HepG2 (cell line): ENCODE measurements around the gene DHX58. TPM values are rescaled to one million over a fixed set of nuclear protein-coding genes. Genes with fewer than 3 reads are reported as not detected.
A peak's percentile ranks its signal among the peaks of the same experiment; 100 is the strongest.

Experiments used
- ATM ChIP-seq: fragments of 450-650 bp; IDR thresholded peaks from 2 replicates; pipeline ENCODE4 v1.7.1; 2017; ENCODE audit warnings: mild to moderate bottlenecking, borderline replicate concordance
- CEBPB ChIP-seq: IDR thresholded peaks from 2 replicates; pipeline ENCODE4 v1.6.1; 2011; ENCODE audit warnings: low read depth, low read length, improper control_type of control experiment, borderline replicate concordance
- CENPX ChIP-seq: sonication (generic); formaldehyde crosslinking; IDR thresholded peaks from 2 replicates; pipeline ENCODE4 v1.9.0; 2021; ENCODE audit warnings: mild to moderate bottlenecking, missing genetic modification reagents, moderate library complexity
- ESRRA ChIP-seq: sonication (generic); formaldehyde crosslinking; IDR thresholded peaks from 2 replicates; pipeline ENCODE4 v1.5.1; 2020; ENCODE audit warnings: mild to moderate bottlenecking, low read depth, missing genetic modification reagents
- HCFC1 ChIP-seq: fragments of 150-350 bp; IDR thresholded peaks from 2 replicates; pipeline ENCODE4 v1.6.1; 2014; ENCODE audit warnings: low read depth, low read length
- KDM5B ChIP-seq: sonication (generic); formaldehyde crosslinking; IDR thresholded peaks from 2 replicates; pipeline ENCODE4 v1.4.0; 2020; ENCODE audit warnings: missing genetic modification reagents, mild to moderate bottlenecking, borderline replicate concordance
- RBM39 ChIP-seq: fragments of 200-400 bp; formaldehyde crosslinking; IDR thresholded peaks from one replicate; pipeline ENCODE4 v1.6.1; 2018; ENCODE audit warnings: antibody characterized with exemption, mild to moderate bottlenecking, low read depth, low read length; ENCODE audit not compliant: poor library complexity, severe bottlenecking
- RELA ChIP-seq: sonication (generic); formaldehyde crosslinking; IDR thresholded peaks from 2 replicates; pipeline ENCODE4 v1.4.0; 2020; ENCODE audit warnings: missing genetic modification reagents
- SAFB2 ChIP-seq: sonication (generic); formaldehyde crosslinking; IDR thresholded peaks from 2 replicates; pipeline ENCODE4 v1.5.1; 2020; ENCODE audit warnings: missing genetic modification reagents, low read depth, mild to moderate bottlenecking, borderline replicate concordance
- ZIK1 ChIP-seq: sonication (generic); formaldehyde crosslinking; IDR thresholded peaks from 2 replicates; pipeline ENCODE4 v1.5.0; 2020; ENCODE audit warnings: mild to moderate bottlenecking, low read depth, missing genetic modification reagents, borderline replicate concordance
- ZNF136 ChIP-seq: sonication (generic); formaldehyde crosslinking; IDR thresholded peaks from 2 replicates; pipeline ENCODE4 v1.8.1; 2022; ENCODE audit warnings: low read depth, mild to moderate bottlenecking, moderate library complexity, missing genetic modification reagents
- ZNF20 ChIP-seq: sonication (generic); formaldehyde crosslinking; IDR thresholded peaks from 2 replicates; pipeline ENCODE4 v1.4.0; 2020; ENCODE audit warnings: mild to moderate bottlenecking, moderate library complexity, missing genetic modification reagents
- ZNF24 ChIP-seq: fragments of 450-650 bp; IDR thresholded peaks from 2 replicates; pipeline ENCODE4 v1.6.1; 2017; ENCODE audit warnings: antibody characterized with exemption, mild to moderate bottlenecking
- ZNF343 ChIP-seq: sonication (generic); formaldehyde crosslinking; IDR thresholded peaks from 2 replicates; pipeline ENCODE4 v1.4.0; 2020; ENCODE audit warnings: mild to moderate bottlenecking, missing genetic modification reagents
- ZNF570 ChIP-seq: sonication (generic); formaldehyde crosslinking; IDR thresholded peaks from 2 replicates; pipeline ENCODE4 v1.4.0; 2020; ENCODE audit warnings: mild to moderate bottlenecking, missing genetic modification reagents, borderline replicate concordance
- ZNF773 ChIP-seq: sonication (generic); formaldehyde crosslinking; IDR thresholded peaks from 2 replicates; pipeline ENCODE4 v1.4.0; 2020; ENCODE audit warnings: missing genetic modification reagents, borderline replicate concordance
- ZNF780A ChIP-seq: sonication (generic); formaldehyde crosslinking; IDR thresholded peaks from 2 replicates; pipeline ENCODE4 v1.8.0; 2022; ENCODE audit warnings: mild to moderate bottlenecking, missing genetic modification reagents, moderate library complexity
- ZUFSP ChIP-seq: sonication (generic); formaldehyde crosslinking; IDR thresholded peaks from 2 replicates; pipeline ENCODE4 v1.9.0; 2021; ENCODE audit warnings: missing genetic modification reagents, mild to moderate bottlenecking, borderline replicate concordance
- polyA plus RNA-seq, 8 experiments: library from polyadenylated mRNA; depleted of rRNA in 3 of 8; stranded (reverse) in 7 of 8; unstranded in 1 of 8; fragments of >200 nt; fragmentation: Illumina TruSeq in 4 of 8; extraction: Trizol in 4 of 8; gene quantifications; 2 replicates each; pipeline versions ENCODE4 v1.2.1 to v1.2.3, GENCODE V29; 2011 to 2016; ENCODE audit warnings: low read depth in 4 of 8, missing spikeins in 1 of 8, mixed read lengths in 1 of 8; ENCODE audit not compliant: insufficient read depth in 1 of 8
- total RNA-seq, 5 experiments: library from RNA; depleted of rRNA; stranded (reverse); fragments of >200 nt; fragmentation: Illumina TruSeq; extraction: Trizol; gene quantifications; 2 replicates each; pipeline ENCODE4 v1.2.3, GENCODE V29; 2016; ENCODE audit warnings: low read depth in 1 of 5
- TF ChIP-seq, protein P1 (sequence below): sonication (generic); formaldehyde crosslinking; IDR thresholded peaks from 2 replicates; pipeline ENCODE4 v1.8.1; 2022; ENCODE audit warnings: mild to moderate bottlenecking, missing genetic modification reagents
- TF ChIP-seq, protein P2 (sequence below): sonication (generic); formaldehyde crosslinking; IDR thresholded peaks from 2 replicates; pipeline ENCODE4 v1.5.0; 2020; ENCODE audit warnings: missing genetic modification reagents
- TF ChIP-seq, protein P3 (sequence below): sonication (generic); formaldehyde crosslinking; IDR thresholded peaks from 2 replicates; pipeline ENCODE4 v1.5.1; 2020; ENCODE audit warnings: mild to moderate bottlenecking, missing genetic modification reagents, moderate library complexity

Gene DHX58
- total and polyA plus RNA-seq, 2 of the 13 experiments (the other 11 are each of a cell fraction or from before 2014, with no cell fraction given): 6.7 to 7.8 TPM

DNA sequence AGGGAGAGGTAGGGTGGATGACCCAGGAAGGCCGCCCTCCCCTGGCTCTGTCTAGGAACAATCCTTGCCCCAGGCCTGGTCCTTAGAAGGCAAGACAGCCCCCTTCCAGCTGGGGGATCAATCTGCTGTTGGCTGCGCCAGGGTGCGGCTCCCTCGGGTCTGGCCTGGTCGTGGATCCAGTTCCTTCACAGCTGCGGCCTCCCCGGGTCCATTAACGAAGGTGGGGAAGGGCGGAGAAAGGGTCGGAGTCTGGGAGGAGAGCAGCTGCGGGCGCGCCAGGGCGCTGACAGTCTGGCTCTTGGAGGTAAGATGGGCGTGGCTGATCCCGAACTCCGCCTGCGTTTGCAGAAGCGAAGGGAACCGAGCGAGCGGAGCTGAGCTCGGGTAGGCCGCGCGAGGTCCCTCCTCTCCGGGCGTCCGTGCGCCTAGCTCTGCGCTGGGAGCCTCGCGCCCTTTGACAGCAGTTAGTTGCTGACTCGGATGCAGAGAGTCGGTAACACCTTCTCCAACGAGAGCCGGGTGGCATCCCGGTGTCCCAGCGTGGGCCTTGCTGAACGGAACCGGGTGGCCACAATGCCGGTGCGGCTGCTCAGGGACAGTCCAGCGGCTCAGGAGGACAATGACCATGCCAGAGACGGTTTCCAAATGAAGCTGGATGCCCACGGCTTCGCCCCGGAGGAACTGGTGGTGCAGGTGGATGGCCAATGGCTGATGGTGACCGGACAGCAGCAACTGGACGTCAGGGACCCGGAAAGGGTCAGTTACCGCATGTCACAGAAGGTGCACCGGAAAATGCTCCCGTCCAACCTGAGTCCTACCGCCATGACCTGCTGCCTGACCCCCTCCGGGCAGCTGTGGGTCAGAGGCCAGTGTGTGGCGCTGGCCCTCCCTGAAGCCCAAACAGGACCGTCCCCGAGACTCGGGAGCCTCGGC, 10.1 kb upstream of the DHX58 start, which contains the start of gene HSPB9 (continued):
- TF ChIP-seq ZNF136 (CRISPR knock-in tag) (no peak), ZIK1 (CRISPR knock-in tag) (no peak), ATM (no peak), HCFC1 (no peak), SAFB2 (no peak), ZUFSP (no peak), CEBPB (no peak), ZNF773 (CRISPR knock-in tag) (no peak), ZNF24 (no peak), ZNF343 (CRISPR knock-in tag) (no peak), ESRRA (CRISPR knock-in tag) (no peak), ZNF780A (no peak), RBM39 (peak; percentile 15), ZNF20 (CRISPR knock-in tag) (no peak), KDM5B (CRISPR knock-in tag) (no peak), ZNF570 (CRISPR knock-in tag) (no peak), CENPX (CRISPR knock-in tag) (no peak), RELA (CRISPR knock-in tag) (no peak)
- TF ChIP-seq, protein P1, sequence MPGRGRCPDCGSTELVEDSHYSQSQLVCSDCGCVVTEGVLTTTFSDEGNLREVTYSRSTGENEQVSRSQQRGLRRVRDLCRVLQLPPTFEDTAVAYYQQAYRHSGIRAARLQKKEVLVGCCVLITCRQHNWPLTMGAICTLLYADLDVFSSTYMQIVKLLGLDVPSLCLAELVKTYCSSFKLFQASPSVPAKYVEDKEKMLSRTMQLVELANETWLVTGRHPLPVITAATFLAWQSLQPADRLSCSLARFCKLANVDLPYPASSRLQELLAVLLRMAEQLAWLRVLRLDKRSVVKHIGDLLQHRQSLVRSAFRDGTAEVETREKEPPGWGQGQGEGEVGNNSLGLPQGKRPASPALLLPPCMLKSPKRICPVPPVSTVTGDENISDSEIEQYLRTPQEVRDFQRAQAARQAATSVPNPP: no peak
- TF ChIP-seq, protein P2, sequence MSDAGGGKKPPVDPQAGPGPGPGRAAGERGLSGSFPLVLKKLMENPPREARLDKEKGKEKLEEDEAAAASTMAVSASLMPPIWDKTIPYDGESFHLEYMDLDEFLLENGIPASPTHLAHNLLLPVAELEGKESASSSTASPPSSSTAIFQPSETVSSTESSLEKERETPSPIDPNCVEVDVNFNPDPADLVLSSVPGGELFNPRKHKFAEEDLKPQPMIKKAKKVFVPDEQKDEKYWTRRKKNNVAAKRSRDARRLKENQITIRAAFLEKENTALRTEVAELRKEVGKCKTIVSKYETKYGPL (CRISPR knock-in tag): no peak
- TF ChIP-seq, protein P3, sequence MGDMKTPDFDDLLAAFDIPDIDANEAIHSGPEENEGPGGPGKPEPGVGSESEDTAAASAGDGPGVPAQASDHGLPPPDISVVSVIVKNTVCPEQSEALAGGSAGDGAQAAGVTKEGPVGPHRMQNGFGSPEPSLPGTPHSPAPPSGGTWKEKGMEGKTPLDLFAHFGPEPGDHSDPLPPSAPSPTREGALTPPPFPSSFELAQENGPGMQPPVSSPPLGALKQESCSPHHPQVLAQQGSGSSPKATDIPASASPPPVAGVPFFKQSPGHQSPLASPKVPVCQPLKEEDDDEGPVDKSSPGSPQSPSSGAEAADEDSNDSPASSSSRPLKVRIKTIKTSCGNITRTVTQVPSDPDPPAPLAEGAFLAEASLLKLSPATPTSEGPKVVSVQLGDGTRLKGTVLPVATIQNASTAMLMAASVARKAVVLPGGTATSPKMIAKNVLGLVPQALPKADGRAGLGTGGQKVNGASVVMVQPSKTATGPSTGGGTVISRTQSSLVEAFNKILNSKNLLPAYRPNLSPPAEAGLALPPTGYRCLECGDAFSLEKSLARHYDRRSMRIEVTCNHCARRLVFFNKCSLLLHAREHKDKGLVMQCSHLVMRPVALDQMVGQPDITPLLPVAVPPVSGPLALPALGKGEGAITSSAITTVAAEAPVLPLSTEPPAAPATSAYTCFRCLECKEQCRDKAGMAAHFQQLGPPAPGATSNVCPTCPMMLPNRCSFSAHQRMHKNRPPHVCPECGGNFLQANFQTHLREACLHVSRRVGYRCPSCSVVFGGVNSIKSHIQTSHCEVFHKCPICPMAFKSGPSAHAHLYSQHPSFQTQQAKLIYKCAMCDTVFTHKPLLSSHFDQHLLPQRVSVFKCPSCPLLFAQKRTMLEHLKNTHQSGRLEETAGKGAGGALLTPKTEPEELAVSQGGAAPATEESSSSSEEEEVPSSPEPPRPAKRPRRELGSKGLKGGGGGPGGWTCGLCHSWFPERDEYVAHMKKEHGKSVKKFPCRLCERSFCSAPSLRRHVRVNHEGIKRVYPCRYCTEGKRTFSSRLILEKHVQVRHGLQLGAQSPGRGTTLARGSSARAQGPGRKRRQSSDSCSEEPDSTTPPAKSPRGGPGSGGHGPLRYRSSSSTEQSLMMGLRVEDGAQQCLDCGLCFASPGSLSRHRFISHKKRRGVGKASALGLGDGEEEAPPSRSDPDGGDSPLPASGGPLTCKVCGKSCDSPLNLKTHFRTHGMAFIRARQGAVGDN (CRISPR knock-in tag): no peak
